ENCODE measurements around the gene VSNL1. TPM values are rescaled to one million over a fixed set of nuclear protein-coding genes. Genes with fewer than 3 reads are reported as not detected.

VSNL1 gene
- total and polyA plus RNA-seq, 12 donors: 7.2 to 51.1 (median 21.2) TPM

- intact Hi-C loops (cut with DNase I): no loop called here
- Histone ChIP-seq H3K4me1 (replicated peaks in 1 of 2) (no peaks in the 10 kb centered on the region), H3K4me3 (no peak overlapping the region), H3K27ac (no peak overlapping the region), H3K27me3 (no peaks in the 10 kb centered on the region), H3K36me3 (replicated peaks in 1 of 2) (no peaks in the 10 kb centered on the region), H3K9me3 (replicated peaks in 1 of 3) (no peaks in the 10 kb centered on the region)
- DNase-seq: no peak
- TF ChIP-seq POLR2A (IDR thresholded peaks at IDR 0.05): no peak
- no peak for TF ChIP-seq CTCF (IDR thresholded peaks at IDR 0.05)
These were observed 60.2 kb downstream of the VSNL1 start for GRCh38 chr2:17600556-17601204.

- no peaks in the 10 kb centered on the region for H3K4me1 ChIP-seq (replicated peaks in 1 of 2)
- TF ChIP-seq POLR2A (IDR thresholded peaks at IDR 0.05) (no peak), CTCF (IDR thresholded peaks at IDR 0.05) (no peak)
- H3K27me3 ChIP-seq: no peaks in the 10 kb centered on the region
- H3K27ac ChIP-seq: no peak overlapping the region
- no peaks in the 10 kb centered on the region for H3K9me3 ChIP-seq (replicated peaks in 1 of 3)
- 75 to 85% (median 81%) methylated on average over 4 to 5 of the region's 5 CpGs for WGBS, 4 donors
- no peak overlapping the region for H3K4me3 ChIP-seq
- no peaks in the 10 kb centered on the region for H3K36me3 ChIP-seq (replicated peaks in 1 of 2)
- peak in 1 of 7 donors; percentile 37 for DNase-seq
- intact Hi-C loops (cut with DNase I): no loop called here
These were observed 63.6 kb downstream of the VSNL1 start for GRCh38 chr2:17604050-17604449.

- Histone ChIP-seq H3K9me3 (replicated peaks in 1 of 3) (no peaks in the 10 kb centered on the region), H3K4me3 (no peak overlapping the region), H3K36me3 (replicated peaks in 1 of 2) (no peaks in the 10 kb centered on the region), H3K4me1 (replicated peaks in 1 of 2) (peaks cover 0 to 10% of the 10 kb centered on the region in 2 donors), H3K27ac (no peak overlapping the region), H3K27me3 (no peaks in the 10 kb centered on the region)
- TF ChIP-seq POLR2A (IDR thresholded peaks at IDR 0.05): no peak
- TF ChIP-seq CTCF (IDR thresholded peaks at IDR 0.05): no peak
- intact Hi-C loops (cut with DNase I): no loop called here
- DNase-seq: no peak
- 77 to 84% (median 82%) methylated on average over 4 of the region's 4 CpGs for WGBS, 4 donors
These were observed 65.2 kb downstream of the VSNL1 start for GRCh38 chr2:17605696-17606095.

- no peak for TF ChIP-seq CTCF (IDR thresholded peaks at IDR 0.05)
- H3K27ac ChIP-seq: no peak overlapping the region
- H3K4me1 ChIP-seq (replicated peaks in 1 of 2): peaks cover 0 to 10% of the 10 kb centered on the region in 2 donors
- no peaks in the 10 kb centered on the region for H3K9me3 ChIP-seq (replicated peaks in 1 of 3)
- WGBS, 4 donors: 65 to 86% (median 80%) methylated on average over 2 of the region's 2 CpGs
- peak in 1 of 7 donors; percentile 20 for DNase-seq
- intact Hi-C loops (cut with DNase I): no loop called here
- no peak overlapping the region for H3K4me3 ChIP-seq
- no peaks in the 10 kb centered on the region for H3K27me3 ChIP-seq
- no peaks in the 10 kb centered on the region for H3K36me3 ChIP-seq (replicated peaks in 1 of 2)
These were observed 66.4 kb downstream of the VSNL1 start for GRCh38 chr2:17606851-17607250.
